DOHH2 (cell line): Measurements from ENCODE around the gene PTGES3L.

Experiments used
- H3F3A ChIP-seq: fragments of 200-600 bp; sonication (generic), shearing (Covaris generic); 2 replicates; pipeline ENCODE4 v1.6.0; 2016; ENCODE audit warnings: antibody characterized with exemption, mild to moderate bottlenecking; ENCODE audit not compliant: control insufficient read depth, insufficient read depth
- H3K27ac ChIP-seq: fragments of 200-600 bp; sonication (generic); 2 replicates; pipeline ENCODE4 v1.5.1; 2014; ENCODE audit warnings: low read depth, mild to moderate bottlenecking, low read length, moderate library complexity
- H3K27me3 ChIP-seq: fragments of 200-600 bp; sonication (generic); 2 replicates; pipeline ENCODE4 v1.6.1; 2014; ENCODE audit warnings: mild to moderate bottlenecking, low read length, mixed read lengths; ENCODE audit not compliant: control insufficient read depth
- H3K36me3 ChIP-seq: fragments of 200-600 bp; sonication (generic); 2 replicates; pipeline ENCODE4 v1.6.1; 2014; ENCODE audit warnings: mild to moderate bottlenecking, low read length, moderate library complexity, mixed read lengths; ENCODE audit not compliant: control insufficient read depth
- H3K4me1 ChIP-seq: fragments of 200-600 bp; sonication (generic); 2 replicates; pipeline ENCODE4 v1.6.1; 2014; ENCODE audit warnings: mild to moderate bottlenecking, low read length, mixed read lengths; ENCODE audit not compliant: control insufficient read depth
- H3K4me2 ChIP-seq: fragments of 200-600 bp; sonication (generic); 2 replicates; pipeline ENCODE4 v1.6.0; 2014; ENCODE audit warnings: mild to moderate bottlenecking, low read length, moderate library complexity
- H3K4me3 ChIP-seq: fragments of 200-600 bp; sonication (generic); 2 replicates; pipeline ENCODE4 v1.5.1; 2014; ENCODE audit warnings: mild to moderate bottlenecking, low read length, mixed read lengths
- H3K79me2 ChIP-seq: fragments of 200-600 bp; sonication (generic); 2 replicates; pipeline ENCODE4 v1.6.1; 2014; ENCODE audit warnings: mild to moderate bottlenecking, low read length, mixed read lengths; ENCODE audit not compliant: control insufficient read depth
- H3K9me2 ChIP-seq: fragments of 200-600 bp; sonication (generic); replicated peaks from 2 replicates; pipeline ENCODE4 v1.6.1; 2014; ENCODE audit warnings: mild to moderate bottlenecking, low read length, mixed read lengths; ENCODE audit not compliant: control insufficient read depth
- H3K9me3 ChIP-seq: fragments of 200-600 bp; sonication (generic); 2 replicates; pipeline ENCODE4 v1.6.1; 2014; ENCODE audit warnings: antibody characterized with exemption, low read length, mixed read lengths; ENCODE audit not compliant: control insufficient read depth, insufficient read depth
- H4K20me1 ChIP-seq: fragments of 200-600 bp; sonication (generic); 2 replicates; pipeline ENCODE4 v1.6.0; 2014; ENCODE audit warnings: low read depth, mild to moderate bottlenecking, antibody characterized with exemption, low read length, moderate library complexity; ENCODE audit not compliant: control insufficient read depth, insufficient read depth
- EZH2phosphoT487 ChIP-seq: fragments of 200-600 bp; sonication (generic); IDR thresholded peaks from 2 replicates; pipeline ENCODE4 v1.6.1; 2017; ENCODE audit warnings: borderline replicate concordance, mild to moderate bottlenecking, antibody characterized with exemption, low read length, moderate library complexity, mixed read lengths
- TF ChIP-seq, protein P1 (sequence below): fragments of 200-600 bp; sonication (generic); IDR thresholded peaks from one replicate; pipeline ENCODE4 v1.5.1; 2014; ENCODE audit warnings: antibody characterized with exemption, mild to moderate bottlenecking, low read depth, low read length; ENCODE audit not compliant: poor library complexity, severe bottlenecking

PTGES3L gene

DNA sequence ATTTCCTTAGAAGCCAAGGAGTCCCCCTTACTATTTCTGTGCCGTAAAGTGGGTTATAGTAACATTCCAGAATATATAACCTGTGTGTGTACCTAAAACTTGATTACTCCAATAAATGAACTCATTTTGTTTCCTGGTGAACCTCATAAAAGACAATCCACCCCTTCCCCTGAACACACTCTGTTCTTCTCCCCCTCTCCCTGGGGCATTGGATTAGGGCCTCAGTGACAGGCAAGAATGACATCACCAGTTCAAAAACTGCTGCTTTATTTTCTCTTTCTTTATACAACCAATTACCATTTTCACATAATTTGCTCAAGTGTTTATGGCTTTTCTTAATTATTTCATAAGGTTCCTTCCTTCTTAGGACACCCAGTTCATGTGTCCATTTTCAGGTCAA, 33.1 kb downstream of the PTGES3L start:
- no peak overlapping the region for H3K4me3 ChIP-seq
- H3K4me1 ChIP-seq = no peaks in the 10 kb centered on the region
- no peak overlapping the region for H3K27ac ChIP-seq
- H3K27me3 ChIP-seq = no peaks in the 10 kb centered on the region
- no peaks in the 10 kb centered on the region for H3K9me3 ChIP-seq
- no peaks in the 10 kb centered on the region for H3F3A ChIP-seq
- H3K4me2 ChIP-seq = no peak overlapping the region
- H4K20me1 ChIP-seq = no peaks in the 10 kb centered on the region
- H3K9me2 ChIP-seq = no peaks in the 10 kb centered on the region
- TF ChIP-seq, protein P1, sequence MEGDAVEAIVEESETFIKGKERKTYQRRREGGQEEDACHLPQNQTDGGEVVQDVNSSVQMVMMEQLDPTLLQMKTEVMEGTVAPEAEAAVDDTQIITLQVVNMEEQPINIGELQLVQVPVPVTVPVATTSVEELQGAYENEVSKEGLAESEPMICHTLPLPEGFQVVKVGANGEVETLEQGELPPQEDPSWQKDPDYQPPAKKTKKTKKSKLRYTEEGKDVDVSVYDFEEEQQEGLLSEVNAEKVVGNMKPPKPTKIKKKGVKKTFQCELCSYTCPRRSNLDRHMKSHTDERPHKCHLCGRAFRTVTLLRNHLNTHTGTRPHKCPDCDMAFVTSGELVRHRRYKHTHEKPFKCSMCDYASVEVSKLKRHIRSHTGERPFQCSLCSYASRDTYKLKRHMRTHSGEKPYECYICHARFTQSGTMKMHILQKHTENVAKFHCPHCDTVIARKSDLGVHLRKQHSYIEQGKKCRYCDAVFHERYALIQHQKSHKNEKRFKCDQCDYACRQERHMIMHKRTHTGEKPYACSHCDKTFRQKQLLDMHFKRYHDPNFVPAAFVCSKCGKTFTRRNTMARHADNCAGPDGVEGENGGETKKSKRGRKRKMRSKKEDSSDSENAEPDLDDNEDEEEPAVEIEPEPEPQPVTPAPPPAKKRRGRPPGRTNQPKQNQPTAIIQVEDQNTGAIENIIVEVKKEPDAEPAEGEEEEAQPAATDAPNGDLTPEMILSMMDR = no peak
- no peaks in the 10 kb centered on the region for H3K79me2 ChIP-seq
- peaks cover 27% of the 10 kb centered on the region for H3K36me3 ChIP-seq

DNA sequence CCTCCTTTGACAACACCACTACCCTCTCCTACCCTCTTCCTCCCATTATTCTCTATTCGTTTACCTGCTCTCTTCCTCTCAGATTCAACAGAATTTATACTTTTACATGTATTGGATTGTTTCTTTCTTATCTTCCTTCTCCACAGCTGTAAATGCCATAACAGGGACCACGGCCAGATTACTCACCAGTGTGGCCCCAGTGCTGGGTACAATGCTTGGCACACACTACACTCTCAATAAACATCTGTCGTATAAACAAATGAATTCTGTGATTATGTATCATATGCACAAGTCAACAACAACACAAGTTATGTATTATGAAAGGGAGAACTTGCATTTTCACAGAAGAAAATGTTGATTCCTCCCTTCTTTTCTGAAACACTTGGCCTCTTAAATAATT, 35.7 kb downstream of the PTGES3L start:
- no peak overlapping the region for H3K4me2 ChIP-seq
- H4K20me1 ChIP-seq = no peaks in the 10 kb centered on the region
- no peaks in the 10 kb centered on the region for H3K4me1 ChIP-seq
- H3K9me3 ChIP-seq = no peaks in the 10 kb centered on the region
- no peak overlapping the region for H3K4me3 ChIP-seq
- peaks cover 3% of the 10 kb centered on the region for H3K36me3 ChIP-seq
- no peaks in the 10 kb centered on the region for H3K9me2 ChIP-seq
- TF ChIP-seq, protein P1 = no peak
- no peak for TF ChIP-seq EZH2phosphoT487
- H3K27me3 ChIP-seq = 0 out of 2 replicates have a peak, but pooled peaks cover 4% of the 10 kb centered on the region
- H3F3A ChIP-seq = no peaks in the 10 kb centered on the region
- H3K27ac ChIP-seq = no peak overlapping the region
- H3K79me2 ChIP-seq = no peaks in the 10 kb centered on the region

DNA sequence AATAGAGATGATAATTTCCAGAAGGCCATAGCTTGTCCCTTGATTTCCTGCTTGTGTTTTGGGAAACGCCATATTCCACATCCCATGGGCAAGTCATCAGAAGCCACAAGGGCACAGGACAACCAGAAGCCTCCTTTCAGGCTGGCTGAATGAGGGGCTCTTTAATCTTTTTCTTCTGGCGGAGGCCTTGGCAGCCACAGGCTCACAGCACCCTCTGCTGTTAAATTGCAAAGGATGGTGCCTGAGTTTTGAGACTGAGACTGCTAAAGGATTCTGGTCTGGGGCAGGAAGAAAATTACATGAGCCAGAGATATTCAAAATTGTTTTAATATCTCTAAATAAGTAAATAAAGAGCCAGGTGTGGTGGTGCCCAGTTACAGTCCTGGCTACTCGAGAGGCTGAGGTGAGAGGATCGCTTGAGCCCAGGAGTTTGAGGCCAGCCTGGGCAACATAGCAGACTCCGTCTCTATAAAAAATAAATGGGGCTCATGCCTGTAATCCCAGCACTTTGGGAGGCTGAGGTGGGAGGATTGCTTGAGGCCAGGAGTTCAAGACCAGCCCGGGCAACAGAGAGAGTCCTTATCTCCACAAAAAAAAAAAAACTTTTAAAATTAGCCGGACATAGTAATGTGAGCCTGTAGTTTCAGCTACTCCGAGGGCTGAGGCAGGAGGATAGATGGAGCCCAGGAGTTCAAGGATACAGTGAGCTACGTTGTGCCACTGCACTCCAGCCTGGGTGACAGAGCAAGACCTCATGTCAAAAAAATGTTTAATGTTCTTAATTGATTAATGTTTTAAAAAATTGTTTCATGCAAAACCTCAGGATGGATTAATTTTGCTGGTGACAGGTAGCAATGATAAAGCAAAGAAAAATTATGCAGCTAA, 41.9 kb downstream of the PTGES3L start:
- Histone ChIP-seq H3K4me3 (no peak overlapping the region), H3K79me2 (no peaks in the 10 kb centered on the region), H3F3A (no peaks in the 10 kb centered on the region), H3K9me3 (no peaks in the 10 kb centered on the region), H3K4me2 (no peak overlapping the region), H3K36me3 (no peaks in the 10 kb centered on the region), H3K27me3 (peaks cover 11% of the 10 kb centered on the region; the same call in 1 of the 2 replicates), H3K27ac (no peak overlapping the region), H3K9me2 (no peaks in the 10 kb centered on the region), H3K4me1 (no peaks in the 10 kb centered on the region), H4K20me1 (no peaks in the 10 kb centered on the region)
- TF ChIP-seq EZH2phosphoT487 = no peak
- TF ChIP-seq, protein P1 = peak; percentile 53
